GM23338 (cell line): ENCODE results near the gene IL11RA. TPM values are rescaled to one million over a fixed set of nuclear protein-coding genes. Genes with fewer than 3 reads are reported as not detected.

Experiments
- ATAC-seq: fragments of 200-7000 bp; cut with Tn5 transposase; 3 replicates; pipeline ENCODE4 v1.9.1; 2020
- DNase-seq: peaks from one replicate; pipeline ENCODE4 v3.0.0-alpha.2; 2015; ENCODE audit warnings: low spot score
- H2AFZ ChIP-seq: fragments of 200-600 bp; sonication (generic); 2 replicates; pipeline ENCODE4 v1.8.0; 2016; ENCODE audit warnings: antibody characterized with exemption, mild to moderate bottlenecking, moderate library complexity
- H3F3A ChIP-seq: fragments of 200-600 bp; sonication (generic); replicated peaks from 2 replicates; pipeline ENCODE4 v1.8.0; 2017; ENCODE audit warnings: antibody characterized with exemption, mixed run types, low read depth
- H3K27ac ChIP-seq: fragments of 200-600 bp; sonication (generic); 2 replicates; pipeline ENCODE4 v1.6.1; 2016; ENCODE audit warnings: low read depth
- H3K27me3 ChIP-seq: fragments of 200-600 bp; sonication (generic); 2 replicates; pipeline ENCODE4 v1.8.0; 2016; ENCODE audit warnings: mild to moderate bottlenecking, mixed run types, moderate library complexity; ENCODE audit not compliant: insufficient read depth
- H3K36me3 ChIP-seq: fragments of 200-600 bp; sonication (generic); 2 replicates; pipeline ENCODE4 v1.8.0; 2016; ENCODE audit warnings: mild to moderate bottlenecking; ENCODE audit not compliant: insufficient read depth
- H3K4me1 ChIP-seq: fragments of 200-600 bp; sonication (generic); 2 replicates; pipeline ENCODE4 v1.8.0; 2016; ENCODE audit warnings: mild to moderate bottlenecking, moderate library complexity; ENCODE audit not compliant: insufficient read depth
- H3K4me2 ChIP-seq: fragments of 200-600 bp; sonication (generic); 2 replicates; pipeline ENCODE4 v1.7.1; 2017; ENCODE audit warnings: mixed run types
- H3K4me3 ChIP-seq: fragments of 200-600 bp; sonication (generic); 2 replicates; pipeline ENCODE4 v1.6.1; 2016; ENCODE audit warnings: mixed run types
- H3K79me2 ChIP-seq: fragments of 200-600 bp; sonication (generic); replicated peaks from 2 replicates; pipeline ENCODE4 v1.8.0; 2017; ENCODE audit warnings: mild to moderate bottlenecking; ENCODE audit not compliant: insufficient read depth
- H3K9me2 ChIP-seq: fragments of 200-600 bp; sonication (generic); 2 replicates; pipeline ENCODE4 v1.8.0; 2017; ENCODE audit not compliant: insufficient read depth
- H4K20me1 ChIP-seq: fragments of 200-600 bp; sonication (generic); replicated peaks from 2 replicates; pipeline ENCODE4 v1.8.0; 2017; ENCODE audit warnings: mild to moderate bottlenecking; ENCODE audit not compliant: insufficient read depth
- H3K27ac Mint-ChIP-seq: 2 replicates; pipeline ENCODE4 v1.8.0; 2020; ENCODE audit warnings: inconsistent platforms, mild to moderate bottlenecking, moderate library complexity, mixed read lengths
- H3K27me3 Mint-ChIP-seq: 3 replicates; pipeline ENCODE4 v1.8.0; 2022; ENCODE audit warnings: low read depth, mild to moderate bottlenecking, moderate library complexity, mixed read lengths, inconsistent platforms; ENCODE audit not compliant: insufficient read depth, poor library complexity
- H3K36me3 Mint-ChIP-seq: 3 replicates; pipeline ENCODE4 v1.8.0; 2021; ENCODE audit warnings: low read depth, mild to moderate bottlenecking, inconsistent platforms, moderate library complexity, mixed read lengths
- H3K4me1 Mint-ChIP-seq: 3 replicates; pipeline ENCODE4 v1.8.0; 2020; ENCODE audit warnings: mild to moderate bottlenecking, inconsistent platforms, mixed read lengths
- H3K4me3 Mint-ChIP-seq: 3 replicates; pipeline ENCODE4 v1.8.0; 2021; ENCODE audit warnings: moderate library complexity, mild to moderate bottlenecking, inconsistent platforms, mixed read lengths
- H3K9me3 Mint-ChIP-seq: 3 replicates; pipeline ENCODE4 v1.8.0; 2020; ENCODE audit warnings: moderate library complexity, mild to moderate bottlenecking, inconsistent platforms, mixed read lengths
- CREB1 ChIP-seq: fragments of 250-450 bp; sonication (Bioruptor Pico); IDR thresholded peaks from 2 replicates; pipeline ENCODE4 v1.5.0; 2020; ENCODE audit warnings: low read depth, mild to moderate bottlenecking, moderate library complexity
- CTCF ChIP-seq, 2 experiments: fragments of 200-600 bp in 1 of 2; sonication (generic) in 1 of 2; conservative IDR thresholded peaks; 2 replicates each; pipeline versions ENCODE4 v1.5.1 to v1.6.1; 2016 to 2017; ENCODE audit warnings: antibody characterized with exemption in 2 of 2, low read depth in 2 of 2, mild to moderate bottlenecking in 2 of 2, moderate library complexity in 1 of 2
- ETS1 ChIP-seq: IDR thresholded peaks from 2 replicates; pipeline ENCODE4 v1.6.1; 2016; ENCODE audit warnings: antibody characterized with exemption
- EZH2 ChIP-seq: fragments of 200-600 bp; sonication (generic); IDR thresholded peaks from one replicate; pipeline ENCODE4 v1.8.0; 2017; ENCODE audit warnings: antibody characterized with exemption, mild to moderate bottlenecking, low read depth; ENCODE audit not compliant: unreplicated experiment
- EZH2phosphoT487 ChIP-seq: fragments of 200-600 bp; sonication (generic); IDR thresholded peaks from one replicate; pipeline ENCODE4 v1.8.1; 2018; ENCODE audit warnings: antibody characterized with exemption; ENCODE audit not compliant: unreplicated experiment
- POLR2AphosphoS5 ChIP-seq: IDR thresholded peaks from 2 replicates; pipeline ENCODE4 v1.6.1; 2016; ENCODE audit warnings: antibody characterized with exemption, low read depth
- REST ChIP-seq: IDR thresholded peaks from one replicate; pipeline ENCODE4 v1.6.1; 2018; ENCODE audit warnings: antibody characterized with exemption; ENCODE audit not compliant: unreplicated experiment
- polyA plus RNA-seq: library from polyadenylated mRNA; unstranded; fragments of >200 nt; fragmentation: Nextera tagmentation; extraction: Ambion mirVana; gene quantifications from 2 replicates; pipeline ENCODE4 v1.2.1, GENCODE V29; 2016
- total RNA-seq: library from RNA; depleted of rRNA; stranded (reverse); fragments of >200 nt; shearing (Covaris generic); gene quantifications from 2 replicates; pipeline ENCODE4 v1.2.3, GENCODE V29; 2014

IL11RA gene
- total and polyA plus RNA-seq, 2 experiments from 2014 or later = 3.1 to 5.8 TPM

GRCh38 chr9:34636791-34637355 lies 15.1 kb upstream of the IL11RA start (continued):
- TF ChIP-seq CREB1 (CRISPR knock-in tag) (no peak), REST (no peak), CTCF (conservative IDR thresholded peaks at IDR 0.05; ENCODE audit: low read depth in 2 of 2) (no peak), EZH2 (no peak)

GRCh38 chr9:34637356-34638137 lies 14.4 kb upstream of the IL11RA start, which contains the start of gene SIGMAR1:
Gene SIGMAR1 (minus strand): TSS chr9:34637787. CDS start chr9:34637697, 90 bp downstream.
- peaks cover 8% of the 10 kb centered on the region; the same call in 1 of the 2 replicates for H3F3A ChIP-seq
- peak within 1 kb of the TSS; percentile 90 for H3K4me3 Mint-ChIP-seq
- peak within 1 kb of the TSS; percentile 83 for H3K27ac Mint-ChIP-seq
- peaks cover 19% of the 10 kb centered on the region for H3K27me3 ChIP-seq
- H3K9me2 ChIP-seq = no peaks in the 10 kb centered on the region
- peaks cover 22% of the 10 kb centered on the region for H3K27me3 Mint-ChIP-seq
- no peaks in the 10 kb centered on the region for H3K36me3 ChIP-seq
- H3K36me3 Mint-ChIP-seq = peaks cover 26% of the 10 kb centered on the region
- peak; percentile 97 for DNase-seq
- H3K4me2 ChIP-seq = peak within 1 kb of the TSS; percentile 92
- peak within 1 kb of the TSS; percentile 84 for H3K4me3 ChIP-seq
- H3K9me3 Mint-ChIP-seq = no peaks in the 10 kb centered on the region
- peaks cover 25% of the 10 kb centered on the region for H3K4me1 Mint-ChIP-seq
- H3K4me1 ChIP-seq = peaks cover 8% of the 10 kb centered on the region
- no peak within 1 kb of the TSS for H3K27ac ChIP-seq
- TF ChIP-seq ETS1 (no peak), POLR2AphosphoS5 (peak; percentile 89), REST (no peak), EZH2phosphoT487 (no peak)
- peaks cover 12% of the 10 kb centered on the region; the same call in 1 of the 2 replicates for H3K79me2 ChIP-seq
- peak within 1 kb of the TSS; percentile 87 for H2AFZ ChIP-seq
- peak; percentile 83 for ATAC-seq
- H4K20me1 ChIP-seq = peaks cover 3% of the 10 kb centered on the region
